ENCODE data around the gene RAB11FIP2.

RAB11FIP2 gene

DNA sequence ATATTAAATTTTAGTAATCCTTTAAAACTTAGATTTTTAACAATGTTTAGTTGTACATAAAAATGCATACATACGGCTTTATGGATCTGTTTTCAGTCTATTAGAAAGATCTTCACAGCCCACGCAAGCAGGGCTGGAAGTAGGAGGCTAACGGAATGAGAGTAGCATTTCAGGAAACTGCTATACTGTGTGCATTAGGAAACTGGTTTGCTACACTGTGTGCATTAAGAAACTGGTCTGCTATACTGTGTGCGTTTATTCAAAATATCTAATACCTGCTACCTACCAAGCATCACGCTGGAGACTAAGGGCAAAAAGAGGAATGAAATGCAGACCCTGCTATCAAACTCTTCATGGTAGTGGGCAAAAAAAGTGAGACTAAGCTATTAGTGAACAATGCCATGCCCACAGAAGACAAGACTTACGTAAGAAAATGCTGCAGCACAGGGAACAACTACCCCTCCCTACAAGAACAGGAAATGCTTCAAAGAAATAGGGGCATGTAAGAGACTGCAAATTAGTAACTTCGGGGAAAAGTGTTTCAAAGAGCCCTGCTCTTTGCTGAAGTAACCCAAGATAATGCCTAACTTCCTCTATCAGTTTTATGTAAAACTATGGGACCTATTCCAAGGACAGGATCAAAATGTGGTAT is 11.3 kb downstream of the RAB11FIP2 start:
- DNase-seq (ENCODE audit: extremely low read depth, low read depth), result no peak
- no peak overlapping the region for H3K4me3 ChIP-seq (replicated peaks; ENCODE audit: low read depth, low read length)
- TF ChIP-seq, protein P1, sequence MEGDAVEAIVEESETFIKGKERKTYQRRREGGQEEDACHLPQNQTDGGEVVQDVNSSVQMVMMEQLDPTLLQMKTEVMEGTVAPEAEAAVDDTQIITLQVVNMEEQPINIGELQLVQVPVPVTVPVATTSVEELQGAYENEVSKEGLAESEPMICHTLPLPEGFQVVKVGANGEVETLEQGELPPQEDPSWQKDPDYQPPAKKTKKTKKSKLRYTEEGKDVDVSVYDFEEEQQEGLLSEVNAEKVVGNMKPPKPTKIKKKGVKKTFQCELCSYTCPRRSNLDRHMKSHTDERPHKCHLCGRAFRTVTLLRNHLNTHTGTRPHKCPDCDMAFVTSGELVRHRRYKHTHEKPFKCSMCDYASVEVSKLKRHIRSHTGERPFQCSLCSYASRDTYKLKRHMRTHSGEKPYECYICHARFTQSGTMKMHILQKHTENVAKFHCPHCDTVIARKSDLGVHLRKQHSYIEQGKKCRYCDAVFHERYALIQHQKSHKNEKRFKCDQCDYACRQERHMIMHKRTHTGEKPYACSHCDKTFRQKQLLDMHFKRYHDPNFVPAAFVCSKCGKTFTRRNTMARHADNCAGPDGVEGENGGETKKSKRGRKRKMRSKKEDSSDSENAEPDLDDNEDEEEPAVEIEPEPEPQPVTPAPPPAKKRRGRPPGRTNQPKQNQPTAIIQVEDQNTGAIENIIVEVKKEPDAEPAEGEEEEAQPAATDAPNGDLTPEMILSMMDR (IDR thresholded peaks at IDR 0.05; ENCODE audit: low read depth, low read length, missing control alignments), result no peak

DNA sequence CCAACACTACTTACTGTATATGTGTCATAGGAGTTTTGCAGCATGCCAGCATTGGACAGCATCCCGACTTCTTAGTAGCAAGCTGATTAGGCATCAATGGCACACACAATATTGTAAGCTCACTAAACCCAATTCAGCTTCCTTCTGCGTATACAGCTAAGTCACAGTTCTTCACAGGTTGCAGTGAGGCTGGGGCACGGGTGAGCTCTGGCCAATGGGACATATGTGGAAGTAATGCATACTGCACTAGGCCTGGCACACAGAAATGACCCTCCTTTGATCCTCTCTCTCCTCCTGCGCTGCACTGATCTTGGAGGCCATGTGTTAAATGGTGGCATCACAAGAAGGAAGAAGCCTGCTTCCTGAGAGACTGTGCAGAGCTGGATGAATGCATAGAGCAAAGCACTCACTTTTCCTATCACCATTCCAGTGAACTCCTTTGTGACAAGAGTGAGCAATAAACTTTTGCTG is 11.9 kb downstream of the RAB11FIP2 start:
- no peak for DNase-seq (ENCODE audit: extremely low read depth, low read depth)
- no peak overlapping the region for H3K4me3 ChIP-seq (replicated peaks; ENCODE audit: low read depth, low read length)
- TF ChIP-seq, protein P1 (IDR thresholded peaks at IDR 0.05; ENCODE audit: low read depth, low read length, missing control alignments), result no peak

DNA sequence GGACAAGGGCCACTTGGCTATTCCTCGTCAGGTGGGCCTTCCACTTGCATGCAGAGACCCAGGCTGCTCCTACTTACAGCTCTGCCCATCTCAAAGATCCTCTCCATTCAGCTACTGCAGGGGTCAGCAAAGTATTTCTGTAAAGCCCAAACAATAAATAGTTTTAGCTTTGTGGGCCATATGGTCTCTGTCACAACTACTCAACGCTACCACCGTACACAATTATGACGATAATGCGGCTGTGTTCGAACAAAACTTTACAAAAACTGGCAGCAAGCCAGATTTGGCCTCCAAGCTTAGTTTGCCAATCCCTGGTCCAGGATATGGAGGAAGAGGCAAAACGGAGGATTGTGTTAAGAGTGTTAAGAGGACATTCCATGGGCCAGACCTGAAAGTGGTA is 12.8 kb downstream of the RAB11FIP2 start:
- TF ChIP-seq, protein P1 (IDR thresholded peaks at IDR 0.05; ENCODE audit: low read depth, low read length, missing control alignments), result no peak
- no peak for DNase-seq (ENCODE audit: extremely low read depth, low read depth)
- H3K4me3 ChIP-seq (replicated peaks; ENCODE audit: low read depth, low read length), result no peak overlapping the region

DNA sequence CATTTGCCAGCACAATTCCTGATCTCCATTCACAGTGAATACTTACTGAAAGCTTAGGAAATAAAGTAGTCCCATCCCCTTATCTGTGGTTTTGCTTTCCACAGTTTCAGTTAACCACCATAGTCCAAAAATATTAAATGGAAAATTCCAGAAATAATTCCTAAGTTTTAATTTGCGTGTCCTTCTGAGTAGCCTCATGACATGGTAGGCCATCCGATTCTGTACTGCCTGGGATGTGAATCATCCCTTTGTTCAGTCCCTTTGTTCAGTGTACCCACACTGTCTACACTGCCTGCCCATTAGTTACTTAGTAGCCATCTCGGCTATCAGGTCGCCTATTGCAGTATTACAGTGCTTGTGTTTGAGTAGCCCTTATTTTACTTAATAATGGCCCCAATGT is 14.2 kb downstream of the RAB11FIP2 start:
- TF ChIP-seq, protein P1 (IDR thresholded peaks at IDR 0.05; ENCODE audit: low read depth, low read length, missing control alignments), result no peak
- no peak for DNase-seq (ENCODE audit: extremely low read depth, low read depth)
- no peak overlapping the region for H3K4me3 ChIP-seq (replicated peaks; ENCODE audit: low read depth, low read length)

DNA sequence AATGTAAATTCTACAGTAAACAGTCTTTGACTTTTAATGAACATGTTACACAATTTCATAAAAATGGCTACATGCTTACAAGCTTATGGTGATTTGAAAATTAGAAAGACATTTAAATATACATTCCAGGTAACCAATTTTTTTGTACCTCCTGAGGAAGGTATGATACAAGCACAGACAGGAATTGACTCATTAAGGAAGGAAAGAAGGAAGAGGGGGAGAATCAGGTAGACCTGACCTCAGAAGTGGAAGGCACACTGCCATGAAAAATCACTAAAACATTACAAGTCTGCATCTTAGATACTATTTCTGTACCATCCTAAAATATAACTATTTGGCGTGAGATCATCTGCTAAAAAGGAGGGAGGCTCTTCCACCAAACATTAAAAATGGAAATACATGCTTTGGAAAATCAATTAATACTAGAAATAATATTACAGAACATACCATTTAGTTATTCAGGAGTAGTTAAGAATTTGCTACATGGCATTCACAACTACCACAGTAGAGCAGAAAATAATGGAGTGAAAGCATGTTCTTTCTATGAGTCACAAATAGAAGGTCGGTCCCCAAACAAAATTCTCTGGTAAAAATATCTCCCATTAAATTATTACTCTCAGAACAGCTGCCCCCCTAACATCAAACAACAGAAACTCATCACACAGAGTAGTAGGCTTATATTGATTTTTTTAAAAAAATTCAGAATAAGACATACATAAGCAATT is 15.2 kb downstream of the RAB11FIP2 start:
- DNase-seq (ENCODE audit: extremely low read depth, low read depth), result no peak
- TF ChIP-seq, protein P1 (IDR thresholded peaks at IDR 0.05; ENCODE audit: low read depth, low read length, missing control alignments), result no peak
- no peak overlapping the region for H3K4me3 ChIP-seq (replicated peaks; ENCODE audit: low read depth, low read length)

DNA sequence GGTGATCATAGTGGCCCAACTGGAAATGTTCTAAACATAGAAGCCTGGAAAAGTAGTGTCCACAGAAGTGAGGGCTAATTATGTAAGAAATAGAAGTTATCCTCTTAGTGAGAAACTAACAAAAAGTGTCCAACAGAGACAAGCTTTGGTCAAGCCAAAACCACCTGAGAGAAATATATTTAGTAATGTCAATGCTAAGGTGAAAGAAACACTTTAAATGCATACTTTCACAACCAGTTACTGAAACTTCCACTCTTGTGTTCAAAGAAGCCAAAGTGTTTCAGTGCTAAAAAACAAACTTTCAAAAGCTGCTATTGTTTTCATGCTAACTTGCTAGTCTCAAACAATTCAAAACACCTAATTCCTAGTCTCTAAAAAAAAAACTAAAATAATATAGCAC is 18.1 kb downstream of the RAB11FIP2 start:
- TF ChIP-seq, protein P1 (IDR thresholded peaks at IDR 0.05; ENCODE audit: low read depth, low read length, missing control alignments), result no peak
- no peak overlapping the region for H3K4me3 ChIP-seq (replicated peaks; ENCODE audit: low read depth, low read length)
- no peak for DNase-seq (ENCODE audit: extremely low read depth, low read depth)

Data from HFF-Myc (cell line).